H1 (cell line): Measurements from ENCODE around the gene SCN11A. TPM values are rescaled to one million over a fixed set of nuclear protein-coding genes. Genes with fewer than 3 reads are reported as not detected.

ENCODE experiments used
- CTCF ChIA-PET: fragments of 300-600 bp; sonication (Branson Sonifier 250); formaldehyde crosslinking; loops from one replicate; lab custom pipeline; 2021; ENCODE audit not compliant: partially characterized antibody; lab: Charles Lee
- POLR2A ChIA-PET: fragments of 300-600 bp; sonication (Branson Sonifier 250); formaldehyde crosslinking; loops from one replicate; lab custom pipeline; 2021; ENCODE audit warnings: inconsistent platforms; ENCODE audit not compliant: partially characterized antibody; lab: Charles Lee
- DNase-seq, 2 experiments: peaks; one replicate each; pipeline versions ENCODE4 v3.0.0 to v3.0.0-alpha.2; 2010 to 2022; ENCODE audit warnings: low spot score in 2 of 2, low read depth in 1 of 2, mixed read lengths in 1 of 2
- FAIRE-seq: peaks from 2 replicates; lab custom pipeline; 2011; peaks lifted over from hg19 to GRCh38; lab: Jason Lieb, UNC
- H2AFZ ChIP-seq: 2 replicates; pipeline ENCODE4 v1.8.1; 2012; ENCODE audit warnings: low read length, inconsistent platforms
- H2AK5ac ChIP-seq: 2 replicates; pipeline ENCODE4 v1.6.1; 2013; ENCODE audit warnings: low read depth, low read length
- H2BK120ac ChIP-seq: replicated peaks from 2 replicates; pipeline ENCODE3; 2013; ENCODE audit warnings: low read depth, low read length, inconsistent platforms
- H2BK12ac ChIP-seq: 2 replicates; pipeline ENCODE4 v1.6.1; 2013; ENCODE audit warnings: low read depth, low read length
- H2BK15ac ChIP-seq: 2 replicates; pipeline ENCODE4 v1.6.1; 2013; ENCODE audit warnings: low read length
- H2BK20ac ChIP-seq: 2 replicates; pipeline ENCODE4 v1.6.1; 2013; ENCODE audit warnings: low read length
- H2BK5ac ChIP-seq: 2 replicates; pipeline ENCODE4 v1.6.1; 2013; ENCODE audit warnings: low read depth, low read length
- H3K14ac ChIP-seq: 2 replicates; pipeline ENCODE4 v1.6.1; 2013; ENCODE audit warnings: inconsistent platforms; ENCODE audit not compliant: insufficient read length
- H3K18ac ChIP-seq: 2 replicates; pipeline ENCODE4 v1.6.1; 2013; ENCODE audit warnings: low read length; ENCODE audit errors: extremely low read depth
- H3K23ac ChIP-seq: 2 replicates; pipeline ENCODE4 v1.6.1; 2013; ENCODE audit warnings: inconsistent platforms; ENCODE audit not compliant: insufficient read length
- H3K23me2 ChIP-seq: 2 replicates; pipeline ENCODE4 v1.6.1; 2013; ENCODE audit warnings: low read depth, low read length
- H3K27ac ChIP-seq: 2 replicates; pipeline ENCODE4 v1.6.1; 2011; ENCODE audit warnings: low read depth, low read length, inconsistent platforms
- H3K27me3 ChIP-seq, 4 experiments: replicated peaks in 1 of 4; 1 replicate in 1 of 4; 2 replicates in 3 of 4; pipeline versions ENCODE4 v1.6.1 to v1.8.1; 2011 to 2013; ENCODE audit warnings: low read length in 3 of 4, mild to moderate bottlenecking in 3 of 4, inconsistent platforms in 2 of 4, mixed read lengths in 2 of 4, moderate library complexity in 1 of 4; ENCODE audit not compliant: control insufficient read depth in 3 of 4, insufficient read depth in 3 of 4; ENCODE audit errors: extremely low read depth in 1 of 4
- H3K36me3 ChIP-seq, 4 experiments: 2 replicates each; pipeline versions ENCODE4 v1.6.1 to v1.8.1; 2011 to 2013; ENCODE audit warnings: mild to moderate bottlenecking in 4 of 4, low read length in 3 of 4, moderate library complexity in 2 of 4, control low read depth in 1 of 4, inconsistent platforms in 1 of 4; ENCODE audit not compliant: insufficient read depth in 4 of 4, control insufficient read depth in 2 of 4
- H3K4ac ChIP-seq: replicated peaks from 2 replicates; pipeline ENCODE3; 2013; ENCODE audit warnings: low read length, low read depth, mixed read lengths, inconsistent platforms; ENCODE audit not compliant: insufficient read length
- H3K4me1 ChIP-seq, 4 experiments: replicated peaks in 1 of 4; 1 replicate in 1 of 4; 2 replicates in 3 of 4; pipeline versions ENCODE4 v1.6.1 to v1.8.1; 2011 to 2013; ENCODE audit warnings: low read length in 3 of 4, inconsistent platforms in 2 of 4, mixed read lengths in 1 of 4; ENCODE audit not compliant: insufficient read depth in 4 of 4, control insufficient read depth in 3 of 4
- H3K4me2 ChIP-seq, 2 experiments: 2 replicates each; pipeline versions ENCODE4 v1.6.1 to v1.8.1; 2011 to 2013; ENCODE audit warnings: low read depth in 2 of 2, low read length in 2 of 2, control low read depth in 1 of 2, inconsistent platforms in 1 of 2, mild to moderate bottlenecking in 1 of 2; ENCODE audit not compliant: insufficient read depth in 1 of 2
- H3K4me3 ChIP-seq, 4 experiments: fragments of 200-600, 300-600 bp in 1 of 4; sonication (generic), shearing (Covaris generic), sonication (Bioruptor Twin) in 1 of 4; 2 replicates each; pipeline versions ENCODE4 v1.5.1 to v1.8.1; 2011 to 2016; ENCODE audit warnings: low read length in 4 of 4, low read depth in 3 of 4, control low read depth in 2 of 4, inconsistent platforms in 2 of 4, mild to moderate bottlenecking in 2 of 4, mixed read lengths in 1 of 4, moderate library complexity in 1 of 4; ENCODE audit not compliant: insufficient read depth in 2 of 4; ENCODE audit errors: extremely low read depth in 1 of 4
- H3K56ac ChIP-seq: replicated peaks from 2 replicates; pipeline ENCODE3; 2013; ENCODE audit warnings: low read depth, mild to moderate bottlenecking, mixed read lengths, low read length, inconsistent platforms; ENCODE audit not compliant: insufficient read length
- H3K79me1 ChIP-seq: 2 replicates; pipeline ENCODE4 v1.6.1; 2013; ENCODE audit warnings: low read depth, low read length, control low read depth
- H3K79me2 ChIP-seq, 2 experiments: 2 replicates each; pipeline versions ENCODE4 v1.6.1 to v1.8.1; 2012 to 2013; ENCODE audit warnings: low read length in 2 of 2, mild to moderate bottlenecking in 2 of 2, inconsistent platforms in 1 of 2; ENCODE audit not compliant: insufficient read depth in 2 of 2, control insufficient read depth in 1 of 2
- H3K9ac ChIP-seq, 4 experiments: replicated peaks in 1 of 4; 1 replicate in 1 of 4; 2 replicates in 3 of 4; pipeline versions ENCODE4 v1.6.1 to v1.8.1; 2011 to 2013; ENCODE audit warnings: low read depth in 3 of 4, low read length in 3 of 4, control low read depth in 2 of 4, mild to moderate bottlenecking in 2 of 4, moderate library complexity in 2 of 4, inconsistent platforms in 1 of 4; ENCODE audit errors: extremely low read depth in 1 of 4
- H3K9me3 ChIP-seq, 2 experiments: 2 replicates each; pipeline versions ENCODE4 v1.6.1 to v1.8.1; 2012 to 2013; ENCODE audit warnings: mild to moderate bottlenecking in 2 of 2, moderate library complexity in 2 of 2, control low read depth in 1 of 2, inconsistent platforms in 1 of 2, low read depth in 1 of 2, low read length in 1 of 2, mixed read lengths in 1 of 2; ENCODE audit not compliant: insufficient read depth in 2 of 2
- H4K20me1 ChIP-seq, 2 experiments: replicated peaks in 1 of 2; 2 replicates each; pipeline versions ENCODE3 to v1.8.1; 2011 to 2013; ENCODE audit warnings: inconsistent platforms in 2 of 2, low read length in 2 of 2, mild to moderate bottlenecking in 1 of 2; ENCODE audit not compliant: insufficient read depth in 2 of 2, control insufficient read depth in 1 of 2
- H4K5ac ChIP-seq: 2 replicates; pipeline ENCODE4 v1.6.1; 2013; ENCODE audit warnings: low read length, low read depth, mixed read lengths, inconsistent platforms; ENCODE audit not compliant: insufficient read length
- H4K8ac ChIP-seq: 2 replicates; pipeline ENCODE4 v1.8.0; 2013; ENCODE audit warnings: mild to moderate bottlenecking, moderate library complexity, low read length, inconsistent platforms; ENCODE audit not compliant: insufficient read depth; ENCODE audit errors: extremely low read depth
- H4K91ac ChIP-seq: replicated peaks from 2 replicates; pipeline ENCODE3; 2013; ENCODE audit warnings: low read length, mixed read lengths, inconsistent platforms; ENCODE audit not compliant: insufficient read length
- BRCA1 ChIP-seq: IDR thresholded peaks from 2 replicates; pipeline ENCODE4 v1.6.1; 2012; ENCODE audit warnings: low read depth, low read length, improper control_type of control experiment
- CEBPB ChIP-seq: IDR thresholded peaks from 2 replicates; pipeline ENCODE4 v1.6.1; 2012; ENCODE audit warnings: low read depth, low read length
- CHD2 ChIP-seq: IDR thresholded peaks from 2 replicates; pipeline ENCODE4 v1.6.1; 2012; ENCODE audit warnings: low read length, improper control_type of control experiment
- EP300 ChIP-seq, 2 experiments: IDR thresholded peaks; 1 replicate in 1 of 2; 2 replicates in 1 of 2; pipeline ENCODE4 v1.6.1; 2011 to 2012; ENCODE audit warnings: low read depth in 2 of 2, low read length in 2 of 2, mild to moderate bottlenecking in 2 of 2, borderline replicate concordance in 1 of 2, inconsistent platforms in 1 of 2, moderate library complexity in 1 of 2
- NRF1 ChIP-seq: IDR thresholded peaks from 2 replicates; pipeline ENCODE4 v1.6.1; 2011; ENCODE audit warnings: mild to moderate bottlenecking, low read depth, low read length, improper control_type of control experiment
- PHF8 ChIP-seq: fragments of 200-600 bp; sonication (generic); conservative IDR thresholded peaks from 2 replicates; pipeline ENCODE4 v1.7.1; 2012; ENCODE audit warnings: low read depth, mild to moderate bottlenecking, inconsistent platforms, low read length, moderate library complexity
- POU5F1 ChIP-seq: IDR thresholded peaks from 2 replicates; pipeline ENCODE4 v1.6.1; 2011; ENCODE audit warnings: low read depth, mild to moderate bottlenecking, low read length, moderate library complexity
- RFX5 ChIP-seq: IDR thresholded peaks from 2 replicates; pipeline ENCODE4 v1.6.1; 2011; ENCODE audit warnings: low read depth, low read length, improper control_type of control experiment, borderline replicate concordance
- RNF2 ChIP-seq: fragments of 200-900, 300-1000 bp; sonication (generic); IDR thresholded peaks from 2 replicates; pipeline ENCODE4 v1.7.1; 2016; ENCODE audit warnings: borderline replicate concordance, low read depth, mild to moderate bottlenecking, antibody characterized with exemption, low read length; ENCODE audit not compliant: poor library complexity, severe bottlenecking; ENCODE audit errors: missing control alignments
- SP1 ChIP-seq: IDR thresholded peaks from 2 replicates; pipeline ENCODE4 v1.6.1; 2011; ENCODE audit warnings: low read depth, low read length
- SRF ChIP-seq: IDR thresholded peaks from 2 replicates; pipeline ENCODE4 v1.6.1; 2011; ENCODE audit warnings: mild to moderate bottlenecking, low read depth, low read length, moderate library complexity
- WGBS, 2 experiments: shearing (Covaris generic) in 1 of 2; methylation state at CpG; one replicate each; pipeline versions ENCODE4 v1.1.6 to v1.1.7; 2013 to 2015; ENCODE audit warnings: low lambda C conversion rate in 2 of 2, mixed read lengths in 2 of 2, inconsistent platforms in 1 of 2, low coverage in 1 of 2, missing lambda C conversion rate in 1 of 2; ENCODE audit not compliant: insufficient replicate concordance in 2 of 2, insufficient coverage in 1 of 2, insufficient read length in 1 of 2; ENCODE audit errors: extremely low coverage in 1 of 2, missing lambda C conversion rate in 1 of 2; 5-methylcytosine and 5-hydroxymethylcytosine counted together
- polyA plus RNA-seq, 7 experiments: library from polyadenylated mRNA; depleted of rRNA in 3 of 7; stranded (reverse) in 5 of 7; unstranded in 2 of 7; fragments of >200 nt in 5 of 7; fragments of 200-250 nt in 2 of 7; gene quantifications; 1 replicate in 5 of 7; 2 replicates in 1 of 7; 4 replicates in 1 of 7; pipeline versions ENCODE4 v1.2.1 to v1.2.3, GENCODE V29; 2011 to 2013; ENCODE audit warnings: missing spikeins in 2 of 7, mixed read lengths in 2 of 7
- total RNA-seq: library from RNA; stranded (reverse); fragmentation: NEBNext Ultra II Directional; extraction: Animal tissue kit (Norgen Biotek cat#: 25700); gene quantifications from 2 replicates; pipeline ENCODE4 v1.2.1, GENCODE V29; 2021

Gene SCN11A
- total and polyA plus RNA-seq, 2 of the 8 experiments (the other 6 are each of a cell fraction or from before 2014, with no cell fraction given): 0.11 to 0.21 TPM

- peaks cover 3 to 63% of the 10 kb centered on the region in 2 experiments; a peak in 2 of 4 replicates for H3K79me2 ChIP-seq
- CTCF ChIA-PET: interaction anchor here (0.6 to 1.0 kb wide), 2 partner anchors 45 to 230 kb away, joined by 3 read pairs; no protein-coding TSS in a partner anchor
- no peak for TF ChIP-seq SP1
- TF ChIP-seq CHD2: no peak
- TF ChIP-seq EP300 (IDR thresholded peaks at IDR 0.05; ENCODE audit: borderline replicate concordance in 1 of 2, low read depth in 2 of 2, low read length in 2 of 2): no peak
- TF ChIP-seq RFX5: no peak
- no peak for TF ChIP-seq RNF2
- TF ChIP-seq PHF8: no peak
- TF ChIP-seq BRCA1: no peak
- no peak for TF ChIP-seq CEBPB
- TF ChIP-seq POU5F1: no peak
- TF ChIP-seq SRF: no peak
- TF ChIP-seq NRF1: no peak
Observed at GRCh38 chr3:39062180-39062579, 10.4 kb upstream of the SCN11A start.

More at GRCh38 chr3:39062180-39062579, 10.4 kb upstream of the SCN11A start:
- no peak overlapping the region for H4K91ac ChIP-seq
- no peaks in the 10 kb centered on the region for H3K27me3 ChIP-seq
- no peak overlapping the region for H2AFZ ChIP-seq
- H3K4me2 ChIP-seq: no peak overlapping the region
- no peak overlapping the region for H3K27ac ChIP-seq
- H4K20me1 ChIP-seq: no peaks in the 10 kb centered on the region
- H4K5ac ChIP-seq: no peak overlapping the region
- no peak overlapping the region for H2BK15ac ChIP-seq
- DNase-seq: no peak
- H2BK12ac ChIP-seq: no peak overlapping the region
- no peak overlapping the region for H3K56ac ChIP-seq
- H3K79me1 ChIP-seq: peaks cover 4% of the 10 kb centered on the region
- H3K4me1 ChIP-seq: peaks cover 0 to 3% (median 0%) of the 10 kb centered on the region in 4 experiments; a peak in 1 of 7 replicates
- POLR2A ChIA-PET: interaction anchor here (0.8 to 1.1 kb wide), 3 partner anchors 11 to 29 kb away, joined by 3 to 5 read pairs (median 4); no protein-coding TSS in a partner anchor
- no peak overlapping the region for H3K4ac ChIP-seq
- H3K9ac ChIP-seq: no peak overlapping the region
- H2BK120ac ChIP-seq: no peak overlapping the region
- H4K8ac ChIP-seq: no peak overlapping the region
- H3K23me2 ChIP-seq: no peaks in the 10 kb centered on the region
- no peaks in the 10 kb centered on the region for H3K9me3 ChIP-seq
- no peak overlapping the region for H2AK5ac ChIP-seq
- H3K18ac ChIP-seq: no peak overlapping the region
- no peak overlapping the region for H2BK20ac ChIP-seq
- H3K36me3 ChIP-seq: peaks cover 0 to 13% (median 4%) of the 10 kb centered on the region in 4 experiments; a peak in 4 of 8 replicates
- H3K23ac ChIP-seq: no peak overlapping the region
- WGBS, 2 experiments: 80% methylated on average over 1 of the region's 1 CpG; no CpG with 5 or more reads in 1 of the 2 experiments
- FAIRE-seq: no peak
- H3K4me3 ChIP-seq: no peak overlapping the region
- no peak overlapping the region for H2BK5ac ChIP-seq
- H3K14ac ChIP-seq: no peak overlapping the region
